ENCODE measurements around the gene ANKRD13B.

- TF ChIP-seq CTCF (IDR thresholded peaks at IDR 0.05), result no peak
- TF ChIP-seq POLR2A (IDR thresholded peaks at IDR 0.05), result no peak
These were observed 55.1 kb downstream of the ANKRD13B start for GRCh38 chr17:29648005-29648404.
